COLO668 (cell line): Measurements from ENCODE around the gene COL18A1.
"Not testable (repeated sequence)": the region's sequence is repeated elsewhere in the genome, so short reads cannot be mapped to it uniquely, and the experiment has no call there.

Experiments used
- DNase-seq: peaks from one replicate; lab custom pipeline; 2025; ENCODE audit not compliant: unreplicated experiment; lab: John Stamatoyannopoulos, UW

The COL18A1 gene

GRCh38 chr21:45367402-45368351 lies 37.3 kb upstream of the COL18A1 start:
- DNase-seq: no peak

GRCh38 chr21:45369018-45369417 lies 35.9 kb upstream of the COL18A1 start:
- DNase-seq: not testable (repeated sequence)

GRCh38 chr21:45370575-45370974 lies 34.4 kb upstream of the COL18A1 start:
- no peak for DNase-seq

GRCh38 chr21:45371081-45371480 lies 33.9 kb upstream of the COL18A1 start:
- DNase-seq: no peak

GRCh38 chr21:45371655-45372054 lies 33.3 kb upstream of the COL18A1 start:
- DNase-seq: no peak

GRCh38 chr21:45372732-45373355 lies 32.1 kb upstream of the COL18A1 start:
- DNase-seq: no peak

GRCh38 chr21:45373991-45374816 lies 30.8 kb upstream of the COL18A1 start:
- DNase-seq: no peak

GRCh38 chr21:45374826-45375455 lies 30.0 kb upstream of the COL18A1 start:
- DNase-seq: no peak

- DNase-seq: no peak
Observed at GRCh38 chr21:45376459-45377324, 28.3 kb upstream of the COL18A1 start.

GRCh38 chr21:45377325-45377709 lies 27.6 kb upstream of the COL18A1 start:
- no peak for DNase-seq

- no peak for DNase-seq
Observed at GRCh38 chr21:45377866-45378257, 27.1 kb upstream of the COL18A1 start.

GRCh38 chr21:45378258-45378966 lies 26.6 kb upstream of the COL18A1 start:
- no peak for DNase-seq

GRCh38 chr21:45379171-45379900 lies 25.6 kb upstream of the COL18A1 start:
- no peak for DNase-seq

- no peak for DNase-seq
Observed at GRCh38 chr21:45379901-45380330, 25.0 kb upstream of the COL18A1 start.

- no peak for DNase-seq
Observed at GRCh38 chr21:45380566-45380965, 24.4 kb upstream of the COL18A1 start.

GRCh38 chr21:45381036-45381787 lies 23.8 kb upstream of the COL18A1 start:
- no peak for DNase-seq

- DNase-seq: no peak
Observed at GRCh38 chr21:45381865-45382696, 22.9 kb upstream of the COL18A1 start.
